Measurements from ENCODE around the gene ZDHHC24.
A peak's percentile ranks its signal among the peaks of the same experiment; 100 is the strongest.

ZDHHC24 gene

DNA sequence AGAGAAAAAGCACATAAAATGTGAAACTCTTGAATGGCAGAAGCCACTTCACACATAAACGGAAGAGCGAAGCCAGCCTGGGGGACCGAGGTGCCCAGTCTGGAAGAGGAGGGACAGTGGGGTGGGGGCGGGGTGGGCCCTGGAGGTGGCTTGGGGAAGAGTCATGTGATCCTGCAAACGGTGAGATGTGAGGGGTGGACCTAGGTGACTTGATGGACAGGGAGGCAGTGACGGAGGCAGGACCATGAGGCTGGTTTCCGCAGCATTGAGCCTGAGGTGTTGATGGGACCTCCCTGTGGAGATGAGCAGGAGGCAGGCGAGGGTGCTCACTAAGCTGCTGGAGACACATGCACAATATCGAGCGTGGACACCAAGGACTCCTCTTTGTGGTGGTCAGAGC, 16.8 kb downstream of the ZDHHC24 start:
- DNase-seq (ENCODE audit: extremely low read depth, low read depth) = no peak
- TF ChIP-seq, protein P1, sequence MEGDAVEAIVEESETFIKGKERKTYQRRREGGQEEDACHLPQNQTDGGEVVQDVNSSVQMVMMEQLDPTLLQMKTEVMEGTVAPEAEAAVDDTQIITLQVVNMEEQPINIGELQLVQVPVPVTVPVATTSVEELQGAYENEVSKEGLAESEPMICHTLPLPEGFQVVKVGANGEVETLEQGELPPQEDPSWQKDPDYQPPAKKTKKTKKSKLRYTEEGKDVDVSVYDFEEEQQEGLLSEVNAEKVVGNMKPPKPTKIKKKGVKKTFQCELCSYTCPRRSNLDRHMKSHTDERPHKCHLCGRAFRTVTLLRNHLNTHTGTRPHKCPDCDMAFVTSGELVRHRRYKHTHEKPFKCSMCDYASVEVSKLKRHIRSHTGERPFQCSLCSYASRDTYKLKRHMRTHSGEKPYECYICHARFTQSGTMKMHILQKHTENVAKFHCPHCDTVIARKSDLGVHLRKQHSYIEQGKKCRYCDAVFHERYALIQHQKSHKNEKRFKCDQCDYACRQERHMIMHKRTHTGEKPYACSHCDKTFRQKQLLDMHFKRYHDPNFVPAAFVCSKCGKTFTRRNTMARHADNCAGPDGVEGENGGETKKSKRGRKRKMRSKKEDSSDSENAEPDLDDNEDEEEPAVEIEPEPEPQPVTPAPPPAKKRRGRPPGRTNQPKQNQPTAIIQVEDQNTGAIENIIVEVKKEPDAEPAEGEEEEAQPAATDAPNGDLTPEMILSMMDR (IDR thresholded peaks at IDR 0.05; ENCODE audit: low read depth, low read length, missing control alignments) = no peak
- H3K4me3 ChIP-seq (replicated peaks; ENCODE audit: low read depth, low read length) = no peak overlapping the region

DNA sequence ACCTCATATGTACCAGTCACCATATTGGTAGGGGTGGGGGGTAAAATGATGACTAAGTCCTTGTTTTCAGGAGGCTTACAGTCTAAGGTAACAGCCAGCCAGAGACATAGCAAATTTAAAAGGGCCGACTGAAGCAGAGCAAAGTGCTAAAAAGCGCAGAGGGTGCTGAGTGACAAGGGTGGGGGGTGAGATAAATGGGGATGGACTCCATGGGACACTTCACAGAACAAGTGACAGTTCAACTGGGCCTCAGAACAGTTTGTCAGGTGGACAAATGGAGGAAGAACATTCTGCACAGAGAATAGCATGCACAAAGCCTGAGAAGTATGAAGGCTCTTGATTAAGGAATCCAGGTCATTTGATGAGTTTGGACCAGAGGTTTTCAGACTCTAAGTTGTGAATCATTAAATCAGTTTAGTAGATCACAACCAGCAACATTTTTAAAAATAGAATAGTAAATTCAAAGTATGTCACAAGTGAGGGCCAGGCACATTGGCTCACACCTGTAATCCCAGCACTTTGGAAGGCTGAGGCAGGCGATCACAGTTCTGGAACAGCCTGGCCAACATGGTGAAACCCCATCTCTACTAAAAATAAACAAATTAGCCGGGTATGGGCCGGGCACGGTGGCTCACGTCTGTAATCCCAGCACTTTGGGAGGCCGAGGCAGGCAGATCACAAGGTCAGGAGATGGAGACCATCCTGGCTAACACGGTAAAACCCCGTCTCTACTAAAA, 21.4 kb downstream of the ZDHHC24 start:
- TF ChIP-seq, protein P1 (IDR thresholded peaks at IDR 0.05; ENCODE audit: low read depth, low read length, missing control alignments) = no peak
- no peak for DNase-seq (ENCODE audit: extremely low read depth, low read depth)
- no peak overlapping the region for H3K4me3 ChIP-seq (replicated peaks; ENCODE audit: low read depth, low read length)

DNA sequence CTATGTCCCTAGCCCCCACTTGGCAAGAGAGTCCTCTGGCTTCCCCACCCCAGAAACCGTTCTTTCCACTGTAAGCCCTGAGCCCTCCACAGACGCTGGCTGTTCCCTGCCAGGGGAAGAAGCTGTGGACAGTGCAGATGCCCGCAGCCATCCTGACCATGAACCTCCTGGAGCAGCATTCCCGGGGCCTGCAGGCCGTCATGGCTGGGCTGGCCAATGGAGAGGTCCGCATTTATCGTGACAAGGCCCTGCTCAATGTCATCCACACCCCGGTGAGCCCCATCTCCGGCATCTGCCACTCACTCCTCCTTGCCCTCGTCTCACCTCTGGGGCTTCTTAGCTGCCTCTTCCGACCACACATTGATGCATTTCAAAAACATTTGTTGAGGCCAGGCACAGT, 22.2 kb downstream of the ZDHHC24 start:
- DNase-seq (ENCODE audit: extremely low read depth, low read depth) = no peak
- TF ChIP-seq, protein P1 (IDR thresholded peaks at IDR 0.05; ENCODE audit: low read depth, low read length, missing control alignments) = no peak
- no peak overlapping the region for H3K4me3 ChIP-seq (replicated peaks; ENCODE audit: low read depth, low read length)

DNA sequence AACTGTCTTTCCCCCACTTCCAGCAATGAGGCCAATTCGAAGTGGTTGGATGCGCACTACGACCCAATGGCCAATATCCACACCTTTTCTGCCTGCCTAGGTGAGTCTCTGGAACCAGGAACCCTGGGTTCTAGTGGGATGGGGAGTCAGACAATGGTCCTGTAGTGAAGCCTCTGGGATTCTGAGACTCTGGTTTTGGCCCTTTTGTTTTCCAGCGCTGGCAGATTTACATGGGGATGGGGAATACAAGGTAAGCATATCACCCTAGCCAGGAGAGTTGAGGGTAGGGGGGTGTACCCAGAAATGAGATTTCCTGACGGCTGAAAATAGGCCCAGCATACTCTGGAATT, 34.9 kb downstream of the ZDHHC24 start:
- DNase-seq (ENCODE audit: extremely low read depth, low read depth) = no peak
- peak overlapping the region; percentile 81 for H3K4me3 ChIP-seq (replicated peaks; ENCODE audit: low read depth, low read length)
- TF ChIP-seq, protein P1 (IDR thresholded peaks at IDR 0.05; ENCODE audit: low read depth, low read length, missing control alignments) = no peak

DNA sequence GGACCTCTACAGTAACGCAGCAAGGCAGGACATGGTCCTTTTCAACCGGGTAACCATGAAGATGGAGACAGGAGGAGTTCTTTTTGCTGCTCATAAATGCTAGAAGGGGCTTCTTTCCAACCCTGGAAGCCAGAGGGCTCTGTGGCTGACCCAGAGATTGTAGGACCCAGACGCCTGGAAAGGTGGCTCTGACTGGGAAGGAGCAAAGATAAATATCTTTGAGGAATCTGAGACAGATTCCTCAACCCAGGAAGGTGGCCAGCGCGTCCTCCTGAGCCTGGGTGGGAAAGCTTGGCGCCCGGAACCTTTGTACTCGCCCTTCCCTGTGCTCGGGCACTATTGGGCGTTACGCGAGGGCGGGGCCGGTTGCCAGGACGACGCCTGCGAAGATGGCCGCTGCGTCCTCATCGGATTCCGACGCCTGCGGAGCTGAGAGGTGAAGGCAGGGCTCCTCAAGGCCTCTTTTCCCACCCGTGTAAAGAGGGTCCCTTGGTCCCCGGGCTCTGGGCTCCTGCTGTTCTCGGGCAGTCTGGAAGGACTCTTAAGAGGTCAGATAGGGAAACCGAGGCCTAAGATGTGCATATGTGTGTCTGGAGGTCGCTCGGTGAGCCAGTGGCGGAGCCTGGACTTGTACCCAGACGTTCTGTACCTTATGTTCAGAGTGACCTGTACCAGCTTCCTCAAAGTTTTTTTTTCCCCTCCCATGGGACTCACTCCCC, 35.4 kb downstream of the ZDHHC24 start, which contains the start of gene BBS1:
Gene BBS1 (plus strand): TSS at position 365 of the 719 bp plus-strand sequence. CDS start 25 bp downstream, at position 390.
- H3K4me3 ChIP-seq (replicated peaks; ENCODE audit: low read depth, low read length) = peak within 1 kb of the TSS; percentile 81
- DNase-seq (ENCODE audit: extremely low read depth, low read depth) = peak; percentile 46
- TF ChIP-seq, protein P1 (IDR thresholded peaks at IDR 0.05; ENCODE audit: low read depth, low read length, missing control alignments) = no peak

DNA sequence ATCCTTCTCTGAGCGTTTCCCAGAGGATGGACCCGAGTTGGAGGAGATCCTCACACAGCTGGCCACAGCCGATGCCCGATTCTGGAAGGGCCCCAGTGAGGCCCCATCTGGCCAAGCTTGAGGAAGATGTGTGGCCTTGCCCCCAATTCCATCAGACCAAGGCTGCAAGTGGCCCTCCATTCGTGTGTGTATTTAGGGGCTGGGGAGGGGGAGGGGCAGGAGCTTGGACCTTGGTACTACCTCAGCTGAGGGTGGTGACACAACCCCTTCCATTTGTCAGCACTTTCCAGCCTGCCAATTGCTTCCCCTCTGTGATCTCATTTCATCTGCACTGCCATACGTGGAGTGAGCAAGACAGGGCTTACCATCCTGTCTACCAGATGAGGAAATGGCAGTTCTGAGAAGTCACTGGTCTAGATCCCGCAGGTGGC, 36.7 kb downstream of the ZDHHC24 start:
- no peak overlapping the region for H3K4me3 ChIP-seq (replicated peaks; ENCODE audit: low read depth, low read length)
- DNase-seq (ENCODE audit: extremely low read depth, low read depth) = no peak
- TF ChIP-seq, protein P1 (IDR thresholded peaks at IDR 0.05; ENCODE audit: low read depth, low read length, missing control alignments) = no peak
